Midbrain (tissue), 1 donor: ENCODE data around the gene ORAI1.
"Not testable (repeated sequence)": the region's sequence is repeated elsewhere in the genome, so short reads cannot be mapped to it uniquely, and the experiment has no call there.

ENCODE experiments used
- DNase-seq: peaks from one replicate; lab custom pipeline; 2025; lab: John Stamatoyannopoulos, UW

Gene ORAI1

GRCh38 chr12:121603581-121603980, 22.7 kb upstream of the ORAI1 start:
- DNase-seq: no peak

- no peak for DNase-seq
These were observed 18.0 kb upstream of the ORAI1 start for GRCh38 chr12:121608301-121608700.

GRCh38 chr12:121610239-121611149, 15.8 kb upstream of the ORAI1 start:
- DNase-seq: peak; percentile 51

- DNase-seq: no peak
These were observed 15.0 kb upstream of the ORAI1 start for GRCh38 chr12:121611306-121611705.

- DNase-seq: no peak
These were observed 12.9 kb upstream of the ORAI1 start for GRCh38 chr12:121613462-121613861.

- DNase-seq: no peak
These were observed 11.4 kb upstream of the ORAI1 start for GRCh38 chr12:121614872-121615467.

- DNase-seq: no peak
These were observed 7.6 kb upstream of the ORAI1 start for GRCh38 chr12:121618659-121619233.

GRCh38 chr12:121620333-121620891, 5.9 kb upstream of the ORAI1 start:
- no peak for DNase-seq

GRCh38 chr12:121626853-121627640, 717 bp downstream of the ORAI1 start:
- DNase-seq: peak; percentile 54

GRCh38 chr12:121628037-121628436, 1.7 kb downstream of the ORAI1 start:
- no peak for DNase-seq

- DNase-seq: no peak
These were observed 2.2 kb downstream of the ORAI1 start for GRCh38 chr12:121628536-121628935.

- no peak for DNase-seq
These were observed 4.5 kb downstream of the ORAI1 start for GRCh38 chr12:121630791-121631355.

- no peak for DNase-seq
These were observed 6.0 kb downstream of the ORAI1 start for GRCh38 chr12:121632069-121632970.

- DNase-seq: not testable (repeated sequence)
These were observed 7.5 kb downstream of the ORAI1 start for GRCh38 chr12:121633833-121634196.

GRCh38 chr12:121634836-121635235, 8.5 kb downstream of the ORAI1 start:
- no peak for DNase-seq

GRCh38 chr12:121637231-121637914, 11.0 kb downstream of the ORAI1 start:
- no peak for DNase-seq

- DNase-seq: no peak
These were observed 12.2 kb downstream of the ORAI1 start for GRCh38 chr12:121638298-121639202.

GRCh38 chr12:121641343-121641630, 15.0 kb downstream of the ORAI1 start:
- DNase-seq: no peak

GRCh38 chr12:121648458-121649028, 22.2 kb downstream of the ORAI1 start:
- DNase-seq: no peak
